ENCODE data around the gene KBTBD8. TPM values are rescaled to one million over a fixed set of nuclear protein-coding genes. Genes with fewer than 3 reads are reported as not detected.

KBTBD8 gene
- total RNA-seq, 4 donors from 2014 or later: 1.5 to 3.3 TPM; not detected in 2

- in situ Hi-C loops (cut with MboI; ENCODE audit: low pct_ligation_motif_present in 1 of 4, low pct_unique_long_range_greater_than_20kb in 1 of 4, low sequenced_read_pairs in 3 of 4) (loop anchor here in 1 of 4 donors (25.0 kb wide), 1 partner anchor 1893 kb away; no protein-coding TSS in a partner anchor), intact Hi-C loops (cut with DNase I; ENCODE audit: low total_unique reads) (no loop called here)
- no peak overlapping the region for H3K4me3 ChIP-seq
- peaks cover 6 to 15% (median 11%) of the 10 kb centered on the region in 4 donors for H3K4me1 ChIP-seq
- no peak for DNase-seq
- no peak overlapping the region for H3K27ac ChIP-seq
- H3K9me3 ChIP-seq: no peaks in the 10 kb centered on the region
- no peaks in the 10 kb centered on the region for H3K36me3 ChIP-seq
- TF ChIP-seq CTCF (IDR thresholded peaks at IDR 0.05) (no peak), EP300 (IDR thresholded peaks at IDR 0.05; ENCODE audit: low read depth) (no peak), POLR2A (IDR thresholded peaks at IDR 0.05) (no peak), POLR2AphosphoS5 (IDR thresholded peaks at IDR 0.05) (no peak)
- peaks cover 28% of the 10 kb centered on the region for H3K27me3 ChIP-seq
- 67 to 75% methylated on average over 1 of the region's 1 CpG for WGBS, 2 donors (ENCODE audit: low coverage in 1 of 2)
Observed at GRCh38 chr3:66994588-66994987, 3.5 kb upstream of the KBTBD8 start.

DNA sequence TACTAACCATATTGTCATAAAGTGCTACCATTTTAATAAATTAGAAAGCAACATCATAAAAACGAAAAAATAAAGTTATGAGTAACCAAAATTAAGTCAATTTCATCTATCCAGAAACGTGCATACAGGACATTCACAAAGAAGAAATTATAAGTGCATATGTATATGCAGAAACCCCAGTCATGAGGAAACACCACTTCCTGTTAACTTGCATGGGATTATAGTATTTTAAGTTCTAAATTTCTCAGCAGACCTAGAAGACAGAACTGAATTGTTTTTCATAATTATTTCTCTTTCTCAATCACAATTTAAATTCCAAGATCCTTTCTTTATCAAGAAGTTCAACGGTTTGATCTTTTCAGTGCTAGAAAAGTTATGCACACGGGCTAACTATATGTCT is 1.4 kb upstream of the KBTBD8 start:
- intact Hi-C loops (cut with DNase I; ENCODE audit: low total_unique reads): no loop called here
- H3K27ac ChIP-seq: no peak overlapping the region
- in situ Hi-C loops (cut with MboI; ENCODE audit: low pct_ligation_motif_present in 1 of 4, low pct_unique_long_range_greater_than_20kb in 1 of 4, low sequenced_read_pairs in 3 of 4): loop anchor here in 1 of 4 donors (25.0 kb wide), 1 partner anchor 1891 kb away; no protein-coding TSS in a partner anchor
- no peaks in the 10 kb centered on the region for H3K9me3 ChIP-seq
- no peak overlapping the region for H3K4me3 ChIP-seq
- H3K4me1 ChIP-seq: peaks cover 8 to 18% (median 11%) of the 10 kb centered on the region in 4 donors
- H3K27me3 ChIP-seq: peaks cover 28% of the 10 kb centered on the region
- no peaks in the 10 kb centered on the region for H3K36me3 ChIP-seq
- no peak for DNase-seq
- TF ChIP-seq CTCF (IDR thresholded peaks at IDR 0.05) (no peak), EP300 (IDR thresholded peaks at IDR 0.05; ENCODE audit: low read depth) (no peak), POLR2AphosphoS5 (IDR thresholded peaks at IDR 0.05) (no peak), POLR2A (IDR thresholded peaks at IDR 0.05) (no peak)
- WGBS, 2 donors (ENCODE audit: low coverage in 1 of 2): 52 to 58% methylated on average over 4 of the region's 4 CpGs

DNA sequence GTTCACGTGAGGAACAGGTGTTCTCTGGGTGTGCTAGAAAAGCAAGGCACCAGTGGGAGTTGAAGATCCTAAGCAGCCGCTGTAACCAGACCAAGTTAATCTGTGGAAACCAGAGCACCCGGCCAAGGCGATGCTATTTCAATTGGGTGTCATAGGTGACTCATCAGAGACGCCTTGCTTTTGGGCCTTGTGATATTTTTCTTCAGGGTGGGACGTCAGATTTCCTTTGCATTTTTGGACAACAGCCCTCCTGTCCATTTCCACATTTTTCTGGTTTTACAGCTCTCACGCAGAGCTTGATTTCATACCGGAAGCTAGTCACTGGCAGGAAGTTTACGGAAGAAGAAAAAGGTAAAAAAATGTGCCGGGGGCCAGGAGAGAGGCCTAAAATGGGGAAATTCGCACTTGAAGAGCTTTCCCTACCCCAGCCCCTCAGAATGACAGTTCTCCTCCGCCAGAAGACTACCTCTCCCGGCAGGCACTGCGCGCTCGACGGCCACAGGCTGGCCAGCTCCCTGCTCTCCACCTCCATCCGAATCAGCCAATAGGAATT is 471 bp upstream of the KBTBD8 start:
- WGBS, 2 donors (ENCODE audit: low coverage in 1 of 2): 0 to 8% methylated on average over 3 to 18 of the region's 18 CpGs
- Histone ChIP-seq H3K27ac (peak overlapping the region; percentile 31 to 90 (median 56)), H3K4me3 (peak overlapping the region; percentile 8 to 94 (median 88)), H3K9me3 (no peaks in the 10 kb centered on the region), H3K27me3 (peaks cover 28% of the 10 kb centered on the region), H3K36me3 (no peaks in the 10 kb centered on the region), H3K4me1 (peaks cover 8 to 18% (median 11%) of the 10 kb centered on the region in 4 donors)
- DNase-seq: no peak
- intact Hi-C loops (cut with DNase I; ENCODE audit: low total_unique reads): no loop called here
- no peak for TF ChIP-seq CTCF (IDR thresholded peaks at IDR 0.05)
- no peak for TF ChIP-seq POLR2AphosphoS5 (IDR thresholded peaks at IDR 0.05)
- TF ChIP-seq POLR2A (IDR thresholded peaks at IDR 0.05): no peak
- TF ChIP-seq EP300 (IDR thresholded peaks at IDR 0.05; ENCODE audit: low read depth): no peak
- in situ Hi-C loops (cut with MboI; ENCODE audit: low pct_ligation_motif_present in 1 of 4, low pct_unique_long_range_greater_than_20kb in 1 of 4, low sequenced_read_pairs in 3 of 4): loop anchor here in 1 of 4 donors (25.0 kb wide), 1 partner anchor 1890 kb away; no protein-coding TSS in a partner anchor

DNA sequence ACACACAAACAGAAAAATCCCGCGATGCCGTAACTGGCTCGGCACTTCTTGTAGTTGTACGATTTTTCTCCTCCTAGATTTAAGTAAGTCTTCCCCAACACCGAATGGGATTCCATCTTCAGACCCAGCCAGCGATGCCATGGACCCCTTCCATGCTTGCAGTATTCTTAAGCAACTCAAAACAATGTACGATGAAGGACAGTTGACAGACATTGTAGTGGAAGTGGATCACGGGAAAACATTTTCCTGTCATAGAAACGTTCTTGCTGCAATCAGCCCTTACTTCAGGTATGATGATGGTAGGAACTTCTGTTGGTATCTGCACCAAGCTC is 763 bp downstream of the KBTBD8 start:
- in situ Hi-C loops (cut with MboI; ENCODE audit: low pct_ligation_motif_present in 1 of 4, low pct_unique_long_range_greater_than_20kb in 1 of 4, low sequenced_read_pairs in 3 of 4): loop anchor here in 1 of 4 donors (25.0 kb wide), 1 partner anchor 1888 kb away; no protein-coding TSS in a partner anchor
- peak overlapping the region; percentile 82 to 90 (median 86) for H3K27ac ChIP-seq
- peaks cover 8 to 18% (median 11%) of the 10 kb centered on the region in 4 donors for H3K4me1 ChIP-seq
- WGBS, 2 donors (ENCODE audit: low coverage in 1 of 2): 2% methylated on average over 5 to 10 of the region's 10 CpGs
- intact Hi-C loops (cut with DNase I; ENCODE audit: low total_unique reads): no loop called here
- peaks cover 19% of the 10 kb centered on the region for H3K27me3 ChIP-seq
- no peak for DNase-seq
- no peaks in the 10 kb centered on the region for H3K36me3 ChIP-seq
- no peaks in the 10 kb centered on the region for H3K9me3 ChIP-seq
- H3K4me3 ChIP-seq: peak overlapping the region; percentile 82 to 94 (median 90)
- TF ChIP-seq POLR2A (IDR thresholded peaks at IDR 0.05) (no peak), POLR2AphosphoS5 (IDR thresholded peaks at IDR 0.05) (no peak)

Measured in transverse colon (tissue), 4 donors.